ENCODE results near the gene SRD5A3.

Gene SRD5A3

DNA sequence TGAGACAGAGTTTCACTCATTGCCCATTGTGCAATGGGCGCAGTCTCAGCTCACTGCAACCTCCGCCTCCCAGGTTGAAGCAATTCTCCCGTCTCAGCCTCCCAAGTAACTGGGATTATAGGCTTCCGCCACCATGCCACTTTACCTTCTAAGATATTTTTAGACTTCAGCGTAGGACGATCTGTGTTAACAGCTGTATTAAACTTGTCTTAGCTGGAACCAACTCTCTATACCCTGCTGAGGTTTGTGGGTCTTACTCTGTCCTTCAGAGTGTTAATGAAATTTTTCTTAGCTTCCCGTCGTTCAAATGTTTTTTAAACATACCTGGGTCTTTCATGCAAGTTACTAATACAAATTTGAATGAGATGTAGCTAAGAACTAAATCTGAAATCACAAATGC lies 64.4 kb downstream of the SRD5A3 start:
- no peak for FAIRE-seq

GRCh38 chr4:55411621-55412020 lies 65.6 kb downstream of the SRD5A3 start:
- no peak for FAIRE-seq

GRCh38 chr4:55416176-55416575 lies 70.1 kb downstream of the SRD5A3 start:
- no peak for FAIRE-seq
